Measurements from ENCODE around the gene ZMPSTE24.
"Not testable (repeated sequence)": the region's sequence is repeated elsewhere in the genome, so short reads cannot be mapped to it uniquely, and the experiment has no call there.

The ZMPSTE24 gene

GRCh38 chr1:40210511-40211204 is 47.4 kb upstream of the ZMPSTE24 start (continued):
- TF ChIP-seq CSDC2 (CRISPR knock-in tag; IDR thresholded peaks at IDR 0.05) (no peak), ESRRG (CRISPR knock-in tag; IDR thresholded peaks at IDR 0.05) (no peak), ARNTL (CRISPR knock-in tag; IDR thresholded peaks at IDR 0.05; ENCODE audit: borderline replicate concordance, low read depth) (no peak), ZFP30 (CRISPR knock-in tag; IDR thresholded peaks at IDR 0.05) (no peak), OSR1 (CRISPR knock-in tag; IDR thresholded peaks at IDR 0.05) (no peak), CSRNP3 (CRISPR knock-in tag; IDR thresholded peaks at IDR 0.05) (no peak), CREB5 (CRISPR knock-in tag; IDR thresholded peaks at IDR 0.05; ENCODE audit: low read depth) (no peak)

GRCh38 chr1:40218333-40218732 is 39.7 kb upstream of the ZMPSTE24 start:
- TF ChIP-seq SNAI2 (CRISPR knock-in tag; IDR thresholded peaks at IDR 0.05) (no peak), ZNF70 (CRISPR knock-in tag; IDR thresholded peaks at IDR 0.05) (no peak), POU6F1 (CRISPR knock-in tag; IDR thresholded peaks at IDR 0.05; ENCODE audit: borderline replicate concordance, low read depth) (no peak), ZFP30 (CRISPR knock-in tag; IDR thresholded peaks at IDR 0.05) (no peak), TSHZ2 (CRISPR knock-in tag; IDR thresholded peaks at IDR 0.05) (no peak), PATZ1 (CRISPR knock-in tag; IDR thresholded peaks at IDR 0.05; ENCODE audit: borderline replicate concordance) (no peak)
- ATAC-seq = no peak

- ATAC-seq = not testable (repeated sequence)
Observed at GRCh38 chr1:40221471-40221905, 36.5 kb upstream of the ZMPSTE24 start.

- no peak for ATAC-seq
- TF ChIP-seq BACH2 (CRISPR knock-in tag; IDR thresholded peaks at IDR 0.05; ENCODE audit: borderline replicate concordance) = no peak
- TF ChIP-seq ISL1 (CRISPR knock-in tag; IDR thresholded peaks at IDR 0.05) = no peak
- TF ChIP-seq PPARA (CRISPR knock-in tag; IDR thresholded peaks at IDR 0.05; ENCODE audit: borderline replicate concordance) = no peak
- TF ChIP-seq POU6F1 (CRISPR knock-in tag; IDR thresholded peaks at IDR 0.05; ENCODE audit: borderline replicate concordance, low read depth) = no peak
- no peak for TF ChIP-seq OSR1 (CRISPR knock-in tag; IDR thresholded peaks at IDR 0.05)
- TF ChIP-seq ZFP3 (CRISPR knock-in tag; IDR thresholded peaks at IDR 0.05) = no peak
- no peak for TF ChIP-seq SNAI2 (CRISPR knock-in tag; IDR thresholded peaks at IDR 0.05)
- TF ChIP-seq ZFP30 (CRISPR knock-in tag; IDR thresholded peaks at IDR 0.05) = no peak
- TF ChIP-seq ZNF70 (CRISPR knock-in tag; IDR thresholded peaks at IDR 0.05) = no peak
Observed at GRCh38 chr1:40221977-40222772, 35.9 kb upstream of the ZMPSTE24 start.
